ENCODE measurements around the gene OR2A5. TPM values are rescaled to one million over a fixed set of nuclear protein-coding genes. Genes with fewer than 3 reads are reported as not detected.

OR2A5 gene
- total RNA-seq, 1 experiment from 2014 or later: not detected

DNA sequence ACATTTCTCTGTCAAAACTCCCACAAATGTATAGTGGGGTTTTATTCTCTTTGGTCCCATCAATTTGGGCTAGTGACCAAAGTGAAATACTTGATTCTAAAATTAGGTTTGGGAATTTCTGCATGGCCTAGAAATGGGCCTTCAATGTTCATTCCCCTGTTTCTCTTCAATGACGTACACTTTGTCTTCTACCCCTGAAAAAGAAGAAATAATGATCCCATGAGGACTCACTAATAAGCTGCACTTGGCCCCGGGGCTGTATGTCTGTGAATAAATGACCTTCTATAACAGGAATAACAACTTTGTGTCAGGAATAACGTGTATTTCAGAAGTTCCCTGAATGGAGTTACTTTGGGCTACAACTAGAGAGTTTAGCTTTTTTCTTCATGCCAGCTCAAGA, 28.4 kb upstream of the OR2A5 start:
- TF ChIP-seq CBX3 (IDR thresholded peaks at IDR 0.05; ENCODE audit: low read depth) (no peak), JUND (IDR thresholded peaks at IDR 0.05) (no peak), SIN3A (IDR thresholded peaks at IDR 0.05; ENCODE audit: low read depth) (no peak), ZNF274 (IDR thresholded peaks at IDR 0.05; ENCODE audit: low read depth, low read length) (no peak), ZFX (IDR thresholded peaks at IDR 0.05) (no peak), YY1 (IDR thresholded peaks at IDR 0.05; ENCODE audit: extremely low read depth, insufficient replicate concordance, low read depth, low read length) (no peak), EZH2 (IDR thresholded peaks at IDR 0.05) (no peak), POLR2AphosphoS5 (IDR thresholded peaks at IDR 0.05; ENCODE audit: low read depth, low read length) (no peak), EGR1 (IDR thresholded peaks at IDR 0.05; ENCODE audit: low read depth) (no peak), RAD21 (IDR thresholded peaks at IDR 0.05; ENCODE audit: low read depth) (no peak), EZH2phosphoT487 (IDR thresholded peaks at IDR 0.05; ENCODE audit: borderline replicate concordance) (no peak)
- TF ChIP-seq, protein P1, sequence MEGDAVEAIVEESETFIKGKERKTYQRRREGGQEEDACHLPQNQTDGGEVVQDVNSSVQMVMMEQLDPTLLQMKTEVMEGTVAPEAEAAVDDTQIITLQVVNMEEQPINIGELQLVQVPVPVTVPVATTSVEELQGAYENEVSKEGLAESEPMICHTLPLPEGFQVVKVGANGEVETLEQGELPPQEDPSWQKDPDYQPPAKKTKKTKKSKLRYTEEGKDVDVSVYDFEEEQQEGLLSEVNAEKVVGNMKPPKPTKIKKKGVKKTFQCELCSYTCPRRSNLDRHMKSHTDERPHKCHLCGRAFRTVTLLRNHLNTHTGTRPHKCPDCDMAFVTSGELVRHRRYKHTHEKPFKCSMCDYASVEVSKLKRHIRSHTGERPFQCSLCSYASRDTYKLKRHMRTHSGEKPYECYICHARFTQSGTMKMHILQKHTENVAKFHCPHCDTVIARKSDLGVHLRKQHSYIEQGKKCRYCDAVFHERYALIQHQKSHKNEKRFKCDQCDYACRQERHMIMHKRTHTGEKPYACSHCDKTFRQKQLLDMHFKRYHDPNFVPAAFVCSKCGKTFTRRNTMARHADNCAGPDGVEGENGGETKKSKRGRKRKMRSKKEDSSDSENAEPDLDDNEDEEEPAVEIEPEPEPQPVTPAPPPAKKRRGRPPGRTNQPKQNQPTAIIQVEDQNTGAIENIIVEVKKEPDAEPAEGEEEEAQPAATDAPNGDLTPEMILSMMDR (IDR thresholded peaks at IDR 0.05 in 2 of 3, conservative IDR thresholded peaks at IDR 0.05 in 1 of 3; ENCODE audit: borderline replicate concordance in 1 of 3, insufficient read depth in 1 of 3, low read depth in 2 of 3, low read length in 2 of 3): no peak
- TF ChIP-seq, protein P2, sequence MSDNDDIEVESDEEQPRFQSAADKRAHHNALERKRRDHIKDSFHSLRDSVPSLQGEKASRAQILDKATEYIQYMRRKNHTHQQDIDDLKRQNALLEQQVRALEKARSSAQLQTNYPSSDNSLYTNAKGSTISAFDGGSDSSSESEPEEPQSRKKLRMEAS (IDR thresholded peaks at IDR 0.05): no peak
- Histone ChIP-seq H3K27me3 (ENCODE audit: insufficient read depth, low read length) (no peaks in the 10 kb centered on the region), H3K4me3 (replicated peaks in 1 of 2; ENCODE audit: low read depth in 1 of 2, low read length in 2 of 2) (no peak overlapping the region), H2AFZ (ENCODE audit: low read depth, low read length, poor library complexity, severe bottlenecking) (no peak overlapping the region), H3K9me3 (ENCODE audit: control insufficient read depth in 1 of 2, insufficient read depth in 1 of 2, low read depth in 1 of 2, low read length in 2 of 2) (no peaks in the 10 kb centered on the region), H3K4me1 (ENCODE audit: control insufficient read depth in 1 of 2, insufficient read depth in 2 of 2, low read length in 2 of 2) (no peaks in the 10 kb centered on the region), H3K79me2 (ENCODE audit: insufficient read depth, low read length) (no peaks in the 10 kb centered on the region), H3K9ac (ENCODE audit: low read length) (no peak overlapping the region), H3K4me2 (ENCODE audit: low read length) (no peak overlapping the region), H4K20me1 (ENCODE audit: insufficient read depth) (no peaks in the 10 kb centered on the region), H3K36me3 (ENCODE audit: control insufficient read depth in 1 of 2, insufficient read depth in 2 of 2, low read length in 2 of 2) (no peaks in the 10 kb centered on the region), H3K9me2 (ENCODE audit: insufficient read depth) (no peaks in the 10 kb centered on the region), H3K27ac (ENCODE audit: low read depth, low read length) (no peak overlapping the region)
- no TSS peak for BruUV-seq (replicated peaks)
- DNase-seq (ENCODE audit: low read depth, low spot score): no peak
- intact Hi-C loops (cut with micrococcal nuclease): loop anchor here (5.0 to 10.0 kb wide), 2 partner anchors 62 to 116 kb away; partner anchors contain the start of gene TCAF1
- ChIA-PET POLR2A (no interaction called here), CTCF (no interaction called here), RAD21 (ENCODE audit: low non-redundant PET in 1 of 2, low total read pairs in 2 of 2, uncharacterized antibody in 2 of 2, unreplicated experiment in 2 of 2) (no interaction called here)
- ATAC-seq: no peak

All from HCT116 (cell line).